Measurements from ENCODE around the gene NCAPH2.

The NCAPH2 gene

DNA sequence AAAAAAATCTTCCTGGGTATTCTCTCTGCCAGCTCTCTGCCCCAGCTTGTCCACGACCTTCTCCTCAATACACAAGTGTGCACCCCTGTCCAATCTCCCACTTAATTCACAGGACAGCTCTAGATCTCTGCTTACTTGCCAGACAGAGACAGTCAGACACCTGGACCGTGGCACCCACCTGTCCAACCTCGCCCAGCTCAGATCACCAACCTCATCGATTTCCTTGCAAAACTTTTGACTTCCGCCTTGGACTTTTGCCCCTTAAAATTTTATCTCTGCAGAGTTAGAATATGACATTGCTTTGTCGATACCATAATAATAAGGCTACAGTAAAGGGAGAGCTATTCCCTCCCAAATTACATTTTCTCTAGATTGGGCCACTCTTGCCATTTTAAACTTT, 10.9 kb upstream of the NCAPH2 start:
- TF ChIP-seq, protein P1, sequence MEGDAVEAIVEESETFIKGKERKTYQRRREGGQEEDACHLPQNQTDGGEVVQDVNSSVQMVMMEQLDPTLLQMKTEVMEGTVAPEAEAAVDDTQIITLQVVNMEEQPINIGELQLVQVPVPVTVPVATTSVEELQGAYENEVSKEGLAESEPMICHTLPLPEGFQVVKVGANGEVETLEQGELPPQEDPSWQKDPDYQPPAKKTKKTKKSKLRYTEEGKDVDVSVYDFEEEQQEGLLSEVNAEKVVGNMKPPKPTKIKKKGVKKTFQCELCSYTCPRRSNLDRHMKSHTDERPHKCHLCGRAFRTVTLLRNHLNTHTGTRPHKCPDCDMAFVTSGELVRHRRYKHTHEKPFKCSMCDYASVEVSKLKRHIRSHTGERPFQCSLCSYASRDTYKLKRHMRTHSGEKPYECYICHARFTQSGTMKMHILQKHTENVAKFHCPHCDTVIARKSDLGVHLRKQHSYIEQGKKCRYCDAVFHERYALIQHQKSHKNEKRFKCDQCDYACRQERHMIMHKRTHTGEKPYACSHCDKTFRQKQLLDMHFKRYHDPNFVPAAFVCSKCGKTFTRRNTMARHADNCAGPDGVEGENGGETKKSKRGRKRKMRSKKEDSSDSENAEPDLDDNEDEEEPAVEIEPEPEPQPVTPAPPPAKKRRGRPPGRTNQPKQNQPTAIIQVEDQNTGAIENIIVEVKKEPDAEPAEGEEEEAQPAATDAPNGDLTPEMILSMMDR (IDR thresholded peaks at IDR 0.05; ENCODE audit: low read depth, low read length, poor library complexity, severe bottlenecking) = no peak
- no peak for TF ChIP-seq EZH2phosphoT487 (IDR thresholded peaks at IDR 0.05; ENCODE audit: borderline replicate concordance, low read length)
- Histone ChIP-seq H3K9me2 (replicated peaks; ENCODE audit: control insufficient read depth, low read length) (no peaks in the 10 kb centered on the region), H3K4me2 (ENCODE audit: low read length) (no peak overlapping the region), H3K36me3 (ENCODE audit: control insufficient read depth, low read length) (no peaks in the 10 kb centered on the region), H3K79me2 (ENCODE audit: control insufficient read depth, low read length) (no peaks in the 10 kb centered on the region), H3K27ac (ENCODE audit: low read depth, low read length) (no peak overlapping the region), H3F3A (ENCODE audit: control insufficient read depth, insufficient read depth) (peaks cover 3% of the 10 kb centered on the region), H3K27me3 (ENCODE audit: control insufficient read depth, low read length) (no peaks in the 10 kb centered on the region), H4K20me1 (ENCODE audit: control insufficient read depth, insufficient read depth, low read depth, low read length) (no peaks in the 10 kb centered on the region), H3K9me3 (ENCODE audit: control insufficient read depth, insufficient read depth, low read length) (no peaks in the 10 kb centered on the region), H3K4me3 (ENCODE audit: low read length) (no peak overlapping the region), H3K4me1 (ENCODE audit: control insufficient read depth, low read length) (peaks cover 31% of the 10 kb centered on the region)

- Histone ChIP-seq H3K4me3 (ENCODE audit: low read length) (peak overlapping the region; percentile 58), H3K79me2 (ENCODE audit: control insufficient read depth, low read length) (no peaks in the 10 kb centered on the region), H3K36me3 (ENCODE audit: control insufficient read depth, low read length) (peaks cover 6% of the 10 kb centered on the region; the same call in 1 of the 2 replicates), H3K4me1 (ENCODE audit: control insufficient read depth, low read length) (peaks cover 31% of the 10 kb centered on the region), H4K20me1 (ENCODE audit: control insufficient read depth, insufficient read depth, low read depth, low read length) (no peaks in the 10 kb centered on the region), H3K9me3 (ENCODE audit: control insufficient read depth, insufficient read depth, low read length) (no peaks in the 10 kb centered on the region), H3K27me3 (ENCODE audit: control insufficient read depth, low read length) (no peaks in the 10 kb centered on the region), H3F3A (ENCODE audit: control insufficient read depth, insufficient read depth) (peaks cover 3% of the 10 kb centered on the region), H3K27ac (ENCODE audit: low read depth, low read length) (peak overlapping the region; percentile 18), H3K9me2 (replicated peaks; ENCODE audit: control insufficient read depth, low read length) (no peaks in the 10 kb centered on the region), H3K4me2 (ENCODE audit: low read length) (peak overlapping the region; percentile 78)
- TF ChIP-seq, protein P1 (IDR thresholded peaks at IDR 0.05; ENCODE audit: low read depth, low read length, poor library complexity, severe bottlenecking) = peak; percentile 89
- TF ChIP-seq EZH2phosphoT487 (IDR thresholded peaks at IDR 0.05; ENCODE audit: borderline replicate concordance, low read length) = no peak
Measured at GRCh38 chr22:50498322-50498890, 9.6 kb upstream of the NCAPH2 start.

GRCh38 chr22:50500452-50500851, 7.6 kb upstream of the NCAPH2 start:
- Histone ChIP-seq H3K79me2 (ENCODE audit: control insufficient read depth, low read length) (peaks cover 8% of the 10 kb centered on the region; the same call in 1 of the 2 replicates), H3K4me3 (ENCODE audit: low read length) (no peak overlapping the region), H3K9me2 (replicated peaks; ENCODE audit: control insufficient read depth, low read length) (no peaks in the 10 kb centered on the region), H3K36me3 (ENCODE audit: control insufficient read depth, low read length) (peaks cover 18% of the 10 kb centered on the region), H3F3A (ENCODE audit: control insufficient read depth, insufficient read depth) (peaks cover 3% of the 10 kb centered on the region), H3K9me3 (ENCODE audit: control insufficient read depth, insufficient read depth, low read length) (no peaks in the 10 kb centered on the region), H4K20me1 (ENCODE audit: control insufficient read depth, insufficient read depth, low read depth, low read length) (no peaks in the 10 kb centered on the region), H3K4me1 (ENCODE audit: control insufficient read depth, low read length) (peaks cover 31% of the 10 kb centered on the region), H3K27ac (ENCODE audit: low read depth, low read length) (no peak overlapping the region), H3K4me2 (ENCODE audit: low read length) (no peak overlapping the region), H3K27me3 (ENCODE audit: control insufficient read depth, low read length) (no peaks in the 10 kb centered on the region)
- TF ChIP-seq EZH2phosphoT487 (IDR thresholded peaks at IDR 0.05; ENCODE audit: borderline replicate concordance, low read length) = no peak
- TF ChIP-seq, protein P1 (IDR thresholded peaks at IDR 0.05; ENCODE audit: low read depth, low read length, poor library complexity, severe bottlenecking) = no peak
